MV-4-11 (cell line): ENCODE measurements around the gene KRTAP2-3.

ENCODE experiments used
- DNase-seq: peaks from one replicate; lab custom pipeline; 2025; lab: John Stamatoyannopoulos, UW

KRTAP2-3 gene

GRCh38 chr17:41029633-41030245 lies 30.2 kb downstream of the KRTAP2-3 start, which contains the start of gene KRTAP1-4:
Gene KRTAP1-4 (minus strand): TSS chr17:41030195. CDS start chr17:41030078, 117 bp downstream.
- DNase-seq = no peak

- DNase-seq = no peak
These were observed 33.0 kb downstream of the KRTAP2-3 start, which contains the start of gene KRTAP1-5 for GRCh38 chr17:41026715-41027471. Gene KRTAP1-5 (minus strand): TSS chr17:41027208. CDS start chr17:41027155, 53 bp downstream.

- peak; percentile 17 for DNase-seq
These were observed 35.2 kb downstream of the KRTAP2-3 start for GRCh38 chr17:41024697-41025096.

- DNase-seq = no peak
These were observed 39.6 kb downstream of the KRTAP2-3 start for GRCh38 chr17:41020336-41020735.

- DNase-seq = no peak
These were observed 40.5 kb downstream of the KRTAP2-3 start for GRCh38 chr17:41019415-41019814.

GRCh38 chr17:41018541-41018940 lies 41.4 kb downstream of the KRTAP2-3 start:
- peak; percentile 10 for DNase-seq

GRCh38 chr17:41016578-41017215 lies 43.2 kb downstream of the KRTAP2-3 start:
- DNase-seq = no peak

- DNase-seq = no peak
These were observed 44.5 kb downstream of the KRTAP2-3 start for GRCh38 chr17:41015454-41015853.

- DNase-seq = no peak
These were observed 46.3 kb downstream of the KRTAP2-3 start for GRCh38 chr17:41013606-41014005.

- DNase-seq = no peak
These were observed 46.7 kb downstream of the KRTAP2-3 start for GRCh38 chr17:41013181-41013580.

- no peak for DNase-seq
These were observed 47.4 kb downstream of the KRTAP2-3 start for GRCh38 chr17:41012326-41013120.

- no peak for DNase-seq
These were observed 49.5 kb downstream of the KRTAP2-3 start for GRCh38 chr17:41010441-41010840.

GRCh38 chr17:41009936-41010335 lies 50.0 kb downstream of the KRTAP2-3 start:
- DNase-seq = no peak

GRCh38 chr17:41009301-41009760 lies 50.6 kb downstream of the KRTAP2-3 start:
- no peak for DNase-seq
